PC-9 (cell line): ENCODE measurements around the gene AMBRA1. TPM values are rescaled to one million over a fixed set of nuclear protein-coding genes. Genes with fewer than 3 reads are reported as not detected.

Source experiments
- BruUV-seq: library from RNA; stranded (reverse); fragments of 400-500 nt; replicated peaks from 2 replicates; lab custom pipeline; 2021; lab: Mats Ljungman, UMichigan
- CTCF ChIA-PET: fragments of 300-600 bp; sonication (Branson Sonifier 250); formaldehyde crosslinking; loops from one replicate; lab custom pipeline; 2022; ENCODE audit warnings: antibody characterized with exemption; lab: Charles Lee
- POLR2A ChIA-PET: fragments of 300-600 bp; sonication (Branson Sonifier 250); formaldehyde crosslinking; loops from one replicate; lab custom pipeline; 2022; ENCODE audit warnings: antibody characterized with exemption; ENCODE audit not compliant: unreplicated experiment; lab: Charles Lee
- DNase-seq, 2 experiments: peaks; one replicate each; pipeline versions ENCODE4 v3.0.0 to v3.0.0-alpha.2; 2015 to 2022; ENCODE audit warnings: mixed read lengths in 1 of 2
- H2AFZ ChIP-seq: fragments of 200-600 bp; sonication (generic); 2 replicates; pipeline ENCODE4 v1.8.1; 2017; ENCODE audit warnings: antibody characterized with exemption
- H3F3A ChIP-seq: fragments of 200-600 bp; sonication (generic); 2 replicates; pipeline ENCODE4 v1.8.1; 2017; ENCODE audit warnings: antibody characterized with exemption, mild to moderate bottlenecking, low read depth; ENCODE audit not compliant: insufficient read depth
- H3K27ac ChIP-seq: fragments of 200-600 bp; sonication (generic); 2 replicates; pipeline ENCODE4 v1.6.1; 2016; ENCODE audit warnings: mixed run types
- H3K27me3 ChIP-seq: fragments of 200-600 bp; sonication (generic); 2 replicates; pipeline ENCODE4 v1.6.1; 2016; ENCODE audit warnings: low read depth, mixed run types; ENCODE audit not compliant: insufficient read depth
- H3K36me3 ChIP-seq: fragments of 200-600 bp; sonication (generic); 2 replicates; pipeline ENCODE4 v1.6.1; 2016; ENCODE audit warnings: low read depth, mixed run types
- H3K4me1 ChIP-seq: fragments of 200-600 bp; sonication (generic); replicated peaks from 2 replicates; pipeline ENCODE4 v1.6.1; 2016; ENCODE audit warnings: mixed run types; ENCODE audit not compliant: insufficient read depth
- H3K4me2 ChIP-seq: fragments of 200-600 bp; sonication (generic); 2 replicates; pipeline ENCODE4 v1.6.1; 2017; ENCODE audit warnings: mixed run types
- H3K4me3 ChIP-seq: fragments of 200-600 bp; sonication (generic); 2 replicates; pipeline ENCODE4 v1.6.1; 2016; ENCODE audit warnings: mixed run types
- H3K79me2 ChIP-seq: fragments of 200-600 bp; sonication (generic); 2 replicates; pipeline ENCODE4 v1.6.1; 2017; ENCODE audit warnings: low read depth, mixed run types
- H3K9me2 ChIP-seq: fragments of 200-600 bp; sonication (generic); 2 replicates; pipeline ENCODE4 v1.8.1; 2017; ENCODE audit warnings: mild to moderate bottlenecking; ENCODE audit not compliant: insufficient read depth
- H3K9me3 ChIP-seq: fragments of 200-600 bp; sonication (generic); 2 replicates; pipeline ENCODE4 v1.8.1; 2016; ENCODE audit warnings: low read depth; ENCODE audit not compliant: insufficient read depth
- H4K20me1 ChIP-seq: fragments of 200-600 bp; sonication (generic); 2 replicates; pipeline ENCODE4 v1.8.1; 2017; ENCODE audit not compliant: insufficient read depth
- EZH2 ChIP-seq: fragments of 200-600 bp; sonication (generic); IDR thresholded peaks from 2 replicates; pipeline ENCODE4 v1.8.0; 2017; ENCODE audit warnings: antibody characterized with exemption, low read depth
- intact Hi-C: fragments of 100-400 bp; cut with micrococcal nuclease; formaldehyde crosslinking; loops from one replicate; pipeline ENCODE4 v1.10.0; 2022; ENCODE audit not compliant: unreplicated experiment
- total RNA-seq: library from RNA; stranded (reverse); gene quantifications from 2 replicates; pipeline ENCODE4 v1.2.3, GENCODE V29; 2021
- TF ChIP-seq, protein P1 (sequence below): fragments of 200-600 bp; sonication (generic); conservative IDR thresholded peaks from 2 replicates; pipeline ENCODE4 v1.6.1; 2017; ENCODE audit warnings: mixed run types, antibody characterized with exemption, mild to moderate bottlenecking, moderate library complexity

Gene AMBRA1
- total RNA-seq, 1 experiment from 2014 or later: 41.4 TPM

DNA sequence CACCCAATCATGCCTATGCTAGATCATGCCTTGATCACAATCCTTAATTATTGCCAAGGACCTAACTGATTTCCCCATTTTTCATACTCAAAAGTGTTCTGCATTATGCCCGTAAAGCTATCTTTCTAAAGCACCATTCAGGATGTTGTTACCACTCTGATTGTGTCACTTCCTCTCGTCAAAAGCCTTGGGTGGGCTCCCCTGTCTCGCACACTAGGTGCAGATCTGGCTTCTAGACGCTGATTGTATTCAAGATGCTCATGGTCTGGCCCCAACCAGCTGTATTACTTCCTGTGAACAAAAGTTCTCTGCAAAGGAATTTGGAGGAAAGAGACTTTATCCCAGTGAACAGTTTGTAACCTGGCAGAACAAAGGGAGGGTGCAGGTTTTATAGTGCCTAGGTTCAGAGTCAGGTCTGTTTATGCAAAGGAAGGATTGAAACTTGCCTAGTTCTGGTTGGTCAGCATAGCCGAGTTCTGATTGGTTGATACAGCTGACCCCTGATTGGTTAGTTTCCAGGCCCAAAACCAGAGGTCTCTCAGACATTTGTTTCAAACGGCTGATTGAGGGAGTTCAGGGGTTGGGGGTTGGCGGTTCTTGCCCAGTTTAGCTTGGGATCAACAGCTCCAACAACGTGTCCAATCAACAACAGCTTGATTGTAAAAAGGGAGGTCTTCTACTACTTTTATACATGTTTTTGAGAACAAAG is 49.0 kb upstream of the AMBRA1 start:
- Histone ChIP-seq H3K79me2 (0 out of 2 replicates have a peak, but pooled peaks cover 7% of the 10 kb centered on the region), H3K4me3 (no peak overlapping the region), H4K20me1 (peaks cover 31% of the 10 kb centered on the region), H3K27me3 (no peaks in the 10 kb centered on the region), H3F3A (no peaks in the 10 kb centered on the region), H2AFZ (no peak overlapping the region), H3K4me2 (no peak overlapping the region), H3K9me3 (no peaks in the 10 kb centered on the region), H3K4me1 (no peaks in the 10 kb centered on the region), H3K9me2 (no peaks in the 10 kb centered on the region), H3K27ac (no peak overlapping the region), H3K36me3 (peaks cover 17% of the 10 kb centered on the region; the same call in 1 of the 2 replicates)
- POLR2A ChIA-PET: interaction anchor here (0.6 kb wide), 2 partner anchors 16 to 24 kb away, joined by 3 to 4 read pairs; no protein-coding TSS in a partner anchor
- CTCF ChIA-PET: interaction anchor here (0.8 kb wide), 1 partner anchor 52 kb away, joined by 3 read pairs; no protein-coding TSS in a partner anchor
- DNase-seq: no peak
- intact Hi-C loops: no loop called here
- TF ChIP-seq EZH2: no peak
- TF ChIP-seq, protein P1, sequence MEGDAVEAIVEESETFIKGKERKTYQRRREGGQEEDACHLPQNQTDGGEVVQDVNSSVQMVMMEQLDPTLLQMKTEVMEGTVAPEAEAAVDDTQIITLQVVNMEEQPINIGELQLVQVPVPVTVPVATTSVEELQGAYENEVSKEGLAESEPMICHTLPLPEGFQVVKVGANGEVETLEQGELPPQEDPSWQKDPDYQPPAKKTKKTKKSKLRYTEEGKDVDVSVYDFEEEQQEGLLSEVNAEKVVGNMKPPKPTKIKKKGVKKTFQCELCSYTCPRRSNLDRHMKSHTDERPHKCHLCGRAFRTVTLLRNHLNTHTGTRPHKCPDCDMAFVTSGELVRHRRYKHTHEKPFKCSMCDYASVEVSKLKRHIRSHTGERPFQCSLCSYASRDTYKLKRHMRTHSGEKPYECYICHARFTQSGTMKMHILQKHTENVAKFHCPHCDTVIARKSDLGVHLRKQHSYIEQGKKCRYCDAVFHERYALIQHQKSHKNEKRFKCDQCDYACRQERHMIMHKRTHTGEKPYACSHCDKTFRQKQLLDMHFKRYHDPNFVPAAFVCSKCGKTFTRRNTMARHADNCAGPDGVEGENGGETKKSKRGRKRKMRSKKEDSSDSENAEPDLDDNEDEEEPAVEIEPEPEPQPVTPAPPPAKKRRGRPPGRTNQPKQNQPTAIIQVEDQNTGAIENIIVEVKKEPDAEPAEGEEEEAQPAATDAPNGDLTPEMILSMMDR: no peak
- BruUV-seq: no TSS peak

DNA sequence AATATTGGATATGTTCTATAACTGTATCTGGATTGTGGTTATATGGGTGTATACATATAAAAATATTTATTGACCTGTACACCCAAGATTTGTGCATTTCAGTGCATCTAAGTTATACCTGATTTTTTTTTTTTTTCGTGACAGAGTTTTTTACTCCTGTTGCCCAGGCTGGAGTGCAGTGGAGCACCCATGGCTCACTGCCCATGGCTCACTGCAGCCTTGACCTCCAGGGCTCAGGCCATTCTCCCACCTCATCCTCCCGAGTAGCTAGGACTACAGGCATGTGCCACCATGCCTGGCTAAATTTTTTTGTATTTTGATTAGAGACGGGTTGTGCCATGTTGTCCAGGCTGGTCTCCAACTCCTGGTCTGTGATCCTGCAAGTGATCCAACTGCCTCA is 47.8 kb upstream of the AMBRA1 start:
- BruUV-seq: no TSS peak
- Histone ChIP-seq H3K9me3 (no peaks in the 10 kb centered on the region), H3K4me3 (no peak overlapping the region), H3K27ac (no peak overlapping the region), H3K36me3 (peaks cover 13% of the 10 kb centered on the region; the same call in 1 of the 2 replicates), H3K79me2 (0 out of 2 replicates have a peak, but pooled peaks cover 10% of the 10 kb centered on the region), H3K9me2 (no peaks in the 10 kb centered on the region), H3K4me1 (no peaks in the 10 kb centered on the region), H2AFZ (no peak overlapping the region), H3K27me3 (no peaks in the 10 kb centered on the region), H3F3A (no peaks in the 10 kb centered on the region), H4K20me1 (peaks cover 32% of the 10 kb centered on the region), H3K4me2 (no peak overlapping the region)
- POLR2A ChIA-PET: interaction anchor here (0.6 kb wide), 2 partner anchors 55 to 165 kb away, joined by 3 to 15 read pairs; no protein-coding TSS in a partner anchor
- no peak for DNase-seq
- intact Hi-C loops: no loop called here
- CTCF ChIA-PET: interaction anchor here (0.6 to 0.8 kb wide), 2 partner anchors 51 to 100 kb away, joined by 3 to 4 read pairs; no protein-coding TSS in a partner anchor
- no peak for TF ChIP-seq EZH2
- TF ChIP-seq, protein P1: no peak

- Histone ChIP-seq H3K4me2 (no peak overlapping the region), H4K20me1 (peaks cover 32% of the 10 kb centered on the region), H3K4me3 (no peak overlapping the region), H3K27me3 (no peaks in the 10 kb centered on the region), H2AFZ (no peak overlapping the region), H3K27ac (no peak overlapping the region), H3K9me3 (no peaks in the 10 kb centered on the region), H3K79me2 (0 out of 2 replicates have a peak, but pooled peaks cover 10% of the 10 kb centered on the region), H3F3A (no peaks in the 10 kb centered on the region), H3K4me1 (no peaks in the 10 kb centered on the region), H3K9me2 (no peaks in the 10 kb centered on the region), H3K36me3 (peaks cover 10% of the 10 kb centered on the region; the same call in 1 of the 2 replicates)
- DNase-seq: no peak
- TF ChIP-seq, protein P1: no peak
- TF ChIP-seq EZH2: no peak
- BruUV-seq: no TSS peak
- ChIA-PET CTCF (interaction anchor here (1.2 kb wide), 1 partner anchor 103 kb away, joined by 3 read pairs; no protein-coding TSS in a partner anchor), POLR2A (interaction anchor here (0.6 kb wide), 1 partner anchor 143 kb away, joined by 7 read pairs; no protein-coding TSS in a partner anchor)
- intact Hi-C loops: no loop called here
These were observed 46.4 kb upstream of the AMBRA1 start for GRCh38 chr11:46640036-46640788.
